ENCODE measurements around the gene LSM5.

Gene LSM5

DNA sequence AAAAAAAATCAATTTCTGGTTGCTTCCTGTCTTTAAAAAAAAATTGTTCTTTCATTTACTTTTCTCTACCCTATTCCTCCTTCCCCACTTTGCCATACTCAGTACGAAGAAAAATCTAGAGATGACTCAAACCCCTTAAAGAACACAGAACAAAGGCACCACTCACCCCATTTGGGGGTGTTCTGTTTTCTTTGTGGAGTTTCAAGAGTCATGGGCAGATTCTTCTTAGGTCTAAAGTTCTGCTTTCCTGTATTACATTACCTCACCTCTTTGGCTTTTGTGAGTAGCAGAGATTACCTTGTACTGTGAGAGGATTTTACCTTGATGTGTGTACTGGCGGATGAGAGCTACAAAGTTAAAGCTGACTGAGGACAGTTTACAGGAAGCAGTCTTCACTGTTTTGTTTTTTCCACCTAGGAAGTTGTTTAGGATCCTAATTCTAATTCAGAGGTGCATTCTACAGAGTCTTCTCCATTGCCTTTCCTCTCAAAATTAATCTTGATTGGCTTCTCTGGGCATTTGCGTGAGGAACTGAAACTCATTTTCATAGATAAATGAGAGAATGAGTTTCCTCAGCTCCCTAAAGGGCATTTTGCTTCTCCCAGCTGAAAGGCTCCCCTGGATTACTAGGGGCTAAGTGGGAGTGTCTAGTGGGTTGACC lies 25.8 kb upstream of the LSM5 start:
- H3K79me2 ChIP-seq (ENCODE audit: insufficient read depth, low read length) = peaks cover 88% of the 10 kb centered on the region
- no peaks in the 10 kb centered on the region for H4K20me1 ChIP-seq (ENCODE audit: low read depth, low read length)
- peaks cover 56% of the 10 kb centered on the region for H3K9me3 ChIP-seq (ENCODE audit: insufficient read depth, low read length)
- no peaks in the 10 kb centered on the region for H3F3A ChIP-seq (ENCODE audit: insufficient read depth)
- H3K4me2 ChIP-seq (ENCODE audit: low read depth, low read length, poor library complexity, severe bottlenecking) = no peak overlapping the region
- H3K27me3 ChIP-seq (ENCODE audit: low read length) = no peaks in the 10 kb centered on the region
- H3K27ac ChIP-seq (ENCODE audit: low read depth, low read length) = no peak overlapping the region
- no peak overlapping the region for H3K4me3 ChIP-seq (ENCODE audit: insufficient read depth, low read length, poor library complexity, severe bottlenecking)
- TF ChIP-seq EZH2phosphoT487 (conservative IDR thresholded peaks at IDR 0.05; ENCODE audit: low read length) = no peak
- TF ChIP-seq, protein P1, sequence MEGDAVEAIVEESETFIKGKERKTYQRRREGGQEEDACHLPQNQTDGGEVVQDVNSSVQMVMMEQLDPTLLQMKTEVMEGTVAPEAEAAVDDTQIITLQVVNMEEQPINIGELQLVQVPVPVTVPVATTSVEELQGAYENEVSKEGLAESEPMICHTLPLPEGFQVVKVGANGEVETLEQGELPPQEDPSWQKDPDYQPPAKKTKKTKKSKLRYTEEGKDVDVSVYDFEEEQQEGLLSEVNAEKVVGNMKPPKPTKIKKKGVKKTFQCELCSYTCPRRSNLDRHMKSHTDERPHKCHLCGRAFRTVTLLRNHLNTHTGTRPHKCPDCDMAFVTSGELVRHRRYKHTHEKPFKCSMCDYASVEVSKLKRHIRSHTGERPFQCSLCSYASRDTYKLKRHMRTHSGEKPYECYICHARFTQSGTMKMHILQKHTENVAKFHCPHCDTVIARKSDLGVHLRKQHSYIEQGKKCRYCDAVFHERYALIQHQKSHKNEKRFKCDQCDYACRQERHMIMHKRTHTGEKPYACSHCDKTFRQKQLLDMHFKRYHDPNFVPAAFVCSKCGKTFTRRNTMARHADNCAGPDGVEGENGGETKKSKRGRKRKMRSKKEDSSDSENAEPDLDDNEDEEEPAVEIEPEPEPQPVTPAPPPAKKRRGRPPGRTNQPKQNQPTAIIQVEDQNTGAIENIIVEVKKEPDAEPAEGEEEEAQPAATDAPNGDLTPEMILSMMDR (IDR thresholded peaks at IDR 0.05; ENCODE audit: insufficient read depth, low read length, poor library complexity, severe bottlenecking) = no peak
- no peak overlapping the region for H3K9ac ChIP-seq (ENCODE audit: low read length)
- peaks cover 52% of the 10 kb centered on the region for H3K36me3 ChIP-seq (ENCODE audit: low read length)
- H2AFZ ChIP-seq (ENCODE audit: low read depth, low read length, severe bottlenecking) = no peak overlapping the region
- no peaks in the 10 kb centered on the region for H3K9me2 ChIP-seq (replicated peaks; ENCODE audit: insufficient read depth, low read length)

DNA sequence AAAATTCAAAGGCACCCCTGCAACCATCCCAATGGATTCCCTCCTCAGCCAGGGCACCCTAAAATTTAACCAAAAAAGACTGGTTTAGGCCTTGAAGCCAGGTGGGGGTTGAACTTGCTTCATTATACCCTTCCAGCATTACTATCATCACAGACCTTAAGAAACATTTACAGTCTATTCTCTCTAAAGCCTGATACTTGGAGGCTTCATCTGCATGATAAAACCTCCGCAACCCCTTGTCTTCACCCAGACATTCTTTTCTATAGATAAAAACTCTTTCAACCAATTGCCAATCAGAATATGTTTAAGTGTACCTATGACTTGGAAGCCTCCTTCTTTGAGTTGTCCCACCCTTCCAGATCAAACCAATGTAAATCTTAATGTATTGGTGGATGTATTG lies 23.0 kb upstream of the LSM5 start:
- H3K4me2 ChIP-seq (ENCODE audit: low read depth, low read length, poor library complexity, severe bottlenecking) = no peak overlapping the region
- TF ChIP-seq EZH2phosphoT487 (conservative IDR thresholded peaks at IDR 0.05; ENCODE audit: low read length) = no peak
- TF ChIP-seq, protein P1 (IDR thresholded peaks at IDR 0.05; ENCODE audit: insufficient read depth, low read length, poor library complexity, severe bottlenecking) = no peak

DNA sequence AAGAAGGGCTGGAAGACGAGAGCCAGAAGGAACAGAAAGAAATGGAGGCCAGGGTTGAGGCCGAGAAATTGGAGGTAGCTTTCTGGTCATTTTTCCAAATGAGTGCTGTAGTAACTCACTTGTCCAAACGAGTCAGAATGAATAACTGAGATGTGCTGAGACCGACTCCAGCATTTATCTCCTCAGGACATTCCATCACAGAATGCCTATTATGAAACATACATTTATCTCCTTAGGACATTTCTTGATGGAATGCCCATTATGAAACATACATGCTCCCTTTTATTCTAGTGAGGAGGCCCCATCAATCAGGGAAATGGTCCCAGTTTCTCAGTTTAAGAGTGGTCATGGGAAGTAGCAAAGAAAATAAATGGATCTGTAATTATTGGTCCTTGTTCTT lies 21.6 kb upstream of the LSM5 start:
- Histone ChIP-seq H3K9ac (ENCODE audit: low read length) (no peak overlapping the region), H3K27me3 (ENCODE audit: low read length) (no peaks in the 10 kb centered on the region), H3K27ac (ENCODE audit: low read depth, low read length) (no peak overlapping the region), H3K79me2 (ENCODE audit: insufficient read depth, low read length) (peaks cover 91% of the 10 kb centered on the region), H3K4me2 (ENCODE audit: low read depth, low read length, poor library complexity, severe bottlenecking) (no peak overlapping the region), H2AFZ (ENCODE audit: low read depth, low read length, severe bottlenecking) (no peak overlapping the region), H3F3A (ENCODE audit: insufficient read depth) (no peaks in the 10 kb centered on the region), H3K36me3 (ENCODE audit: low read length) (peaks cover 48% of the 10 kb centered on the region), H3K9me2 (replicated peaks; ENCODE audit: insufficient read depth, low read length) (no peaks in the 10 kb centered on the region), H3K4me3 (ENCODE audit: insufficient read depth, low read length, poor library complexity, severe bottlenecking) (no peak overlapping the region), H4K20me1 (ENCODE audit: low read depth, low read length) (no peaks in the 10 kb centered on the region), H3K9me3 (ENCODE audit: insufficient read depth, low read length) (peaks cover 32% of the 10 kb centered on the region)
- TF ChIP-seq, protein P1 (IDR thresholded peaks at IDR 0.05; ENCODE audit: insufficient read depth, low read length, poor library complexity, severe bottlenecking) = no peak
- TF ChIP-seq EZH2phosphoT487 (conservative IDR thresholded peaks at IDR 0.05; ENCODE audit: low read length) = no peak

More for the DNA sequence above, 23.0 kb upstream of the LSM5 start:
- Histone ChIP-seq H3K79me2 (ENCODE audit: insufficient read depth, low read length) (peaks cover 89% of the 10 kb centered on the region), H3K9ac (ENCODE audit: low read length) (no peak overlapping the region), H3F3A (ENCODE audit: insufficient read depth) (no peaks in the 10 kb centered on the region), H3K36me3 (ENCODE audit: low read length) (peaks cover 44% of the 10 kb centered on the region), H4K20me1 (ENCODE audit: low read depth, low read length) (no peaks in the 10 kb centered on the region), H3K4me3 (ENCODE audit: insufficient read depth, low read length, poor library complexity, severe bottlenecking) (no peak overlapping the region), H3K27me3 (ENCODE audit: low read length) (no peaks in the 10 kb centered on the region), H2AFZ (ENCODE audit: low read depth, low read length, severe bottlenecking) (no peak overlapping the region), H3K9me2 (replicated peaks; ENCODE audit: insufficient read depth, low read length) (no peaks in the 10 kb centered on the region), H3K9me3 (ENCODE audit: insufficient read depth, low read length) (peaks cover 43% of the 10 kb centered on the region), H3K27ac (ENCODE audit: low read depth, low read length) (no peak overlapping the region)

Data from SU-DHL-6 (cell line).